Muscle of leg (tissue), 11 donors: ENCODE measurements around the gene PSPC1. TPM values are rescaled to one million over a fixed set of nuclear protein-coding genes. Genes with fewer than 3 reads are reported as not detected.

Experiments
- DNase-seq: peaks from one replicate; pipeline ENCODE4 v3.0.0; 2013
- H3K27ac ChIP-seq: one replicate; pipeline ENCODE4 v1.5.1; 2013; ENCODE audit warnings: mild to moderate bottlenecking, low read length, control low read depth
- H3K27me3 ChIP-seq: one replicate; pipeline ENCODE4 v1.6.1; 2013; ENCODE audit warnings: low read length; ENCODE audit not compliant: control insufficient read depth, insufficient read depth
- H3K36me3 ChIP-seq: one replicate; pipeline ENCODE4 v1.6.1; 2013; ENCODE audit warnings: low read length; ENCODE audit not compliant: control insufficient read depth, insufficient read depth
- H3K4me1 ChIP-seq: one replicate; pipeline ENCODE4 v1.6.1; 2013; ENCODE audit warnings: low read length; ENCODE audit not compliant: control insufficient read depth, insufficient read depth
- H3K4me3 ChIP-seq: one replicate; pipeline ENCODE4 v1.5.1; 2013; ENCODE audit warnings: low read length, control low read depth
- H3K9me3 ChIP-seq: replicated peaks from 2 replicates; pipeline ENCODE4 v1.6.1; 2013; ENCODE audit warnings: low read depth, low read length; ENCODE audit not compliant: control insufficient read depth
- WGBS: methylation state at CpG from one replicate; pipeline ENCODE4 v1.1.5; 2013; ENCODE audit warnings: missing lambda C conversion rate; ENCODE audit not compliant: insufficient coverage; 5-methylcytosine and 5-hydroxymethylcytosine counted together
- polyA plus RNA-seq, 8 donors: library from polyadenylated mRNA; unstranded; fragments of 120-200 nt; gene quantifications; one replicate each; pipeline versions ENCODE4 v1.2.1 to v1.2.3, GENCODE V29; 2013; ENCODE audit warnings: inconsistent platforms in 1 of 8, low replicate concordance in 1 of 8; ENCODE audit not compliant: insufficient read length in 8 of 8, insufficient read depth in 1 of 8
- total RNA-seq: library from RNA; stranded (reverse); fragments of 120-200 nt; gene quantifications from one replicate; pipeline ENCODE4 v1.2.4, GENCODE V29; 2013

PSPC1 gene
- total and polyA plus RNA-seq, 9 donors = 40.7 to 50.0 (median 45.3) TPM

DNA sequence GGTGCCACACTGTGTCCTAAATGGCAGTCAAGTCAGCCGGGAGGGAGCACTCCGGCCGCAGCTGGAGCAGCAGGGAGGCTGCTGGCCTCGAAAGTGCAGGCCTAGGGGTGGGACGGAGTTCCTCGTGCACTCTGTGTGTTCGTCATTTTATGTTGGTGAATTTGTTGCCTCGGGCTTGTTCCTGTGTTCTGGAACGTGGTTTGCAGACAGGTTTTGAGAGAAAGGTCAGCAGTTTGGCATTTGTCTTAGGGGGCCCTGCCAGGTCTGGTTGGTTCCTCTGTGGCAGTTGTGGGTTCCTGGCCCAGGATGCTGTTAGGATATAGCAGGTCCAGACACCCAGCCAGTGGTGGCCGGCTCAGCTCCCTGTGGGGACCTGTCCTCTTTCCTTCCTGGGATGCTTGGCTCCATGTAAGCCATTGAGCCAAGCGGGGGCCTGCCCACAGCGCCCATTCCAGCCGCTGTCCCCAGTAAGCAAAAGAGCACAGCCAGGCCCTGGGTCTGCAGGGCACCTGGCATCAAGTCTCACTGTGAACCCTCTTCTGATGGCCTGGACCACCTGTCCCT lies 119.2 kb downstream of the PSPC1 start:
- H3K4me3 ChIP-seq = no peak overlapping the region
- 88% methylated on average over 13 of the region's 13 CpGs for WGBS
- H3K36me3 ChIP-seq = peaks cover 67% of the 10 kb centered on the region
- no peaks in the 10 kb centered on the region for H3K4me1 ChIP-seq
- no peak overlapping the region for H3K27ac ChIP-seq
- H3K9me3 ChIP-seq = no peaks in the 10 kb centered on the region
- no peak for DNase-seq
- H3K27me3 ChIP-seq = no peaks in the 10 kb centered on the region

DNA sequence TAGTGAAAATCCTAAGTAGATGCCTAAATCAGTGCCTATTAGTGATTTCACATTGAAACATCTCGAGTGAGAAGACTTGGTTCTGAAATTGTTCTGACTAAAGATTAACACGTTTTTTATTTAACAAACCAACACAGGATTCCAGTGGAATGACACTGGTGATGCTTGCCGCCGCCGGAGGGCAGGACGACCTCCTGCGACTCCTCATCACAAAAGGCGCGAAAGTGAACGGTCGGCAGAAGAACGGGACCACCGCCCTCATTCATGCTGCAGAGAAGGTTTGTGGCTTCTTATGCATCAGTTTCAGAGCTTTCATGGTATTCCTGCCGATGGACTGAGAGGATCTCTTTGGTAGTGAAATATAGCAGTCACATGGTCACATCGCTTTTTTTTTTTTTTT lies 121.2 kb downstream of the PSPC1 start:
- no peaks in the 10 kb centered on the region for H3K9me3 ChIP-seq
- no peaks in the 10 kb centered on the region for H3K27me3 ChIP-seq
- no peak for DNase-seq
- H3K27ac ChIP-seq = no peak overlapping the region
- no peak overlapping the region for H3K4me3 ChIP-seq
- H3K4me1 ChIP-seq = no peaks in the 10 kb centered on the region
- peaks cover 57% of the 10 kb centered on the region for H3K36me3 ChIP-seq
- 92% methylated on average over 14 of the region's 15 CpGs for WGBS

DNA sequence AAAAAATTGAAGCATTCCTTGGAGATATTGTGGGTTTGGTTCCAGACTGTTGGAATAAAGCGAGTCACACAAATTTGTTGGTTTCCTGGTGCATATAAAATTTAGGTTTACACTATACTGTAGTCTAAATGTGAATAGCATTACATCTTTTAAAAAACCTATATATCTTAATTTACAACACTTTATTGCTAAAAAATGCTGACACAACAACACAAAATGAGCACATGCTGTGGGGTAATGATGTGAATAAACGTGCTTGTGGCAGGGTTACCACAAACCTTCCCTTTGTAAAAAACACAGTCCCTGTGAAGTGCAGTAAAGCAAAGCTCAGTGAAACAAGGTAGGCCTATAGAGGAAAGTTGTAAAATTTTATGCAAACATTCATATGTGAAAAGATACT lies 121.6 kb downstream of the PSPC1 start:
- H3K36me3 ChIP-seq = peaks cover 53% of the 10 kb centered on the region
- no CpG with 5 or more reads among the region's 2 CpGs for WGBS
- no peak overlapping the region for H3K27ac ChIP-seq
- no peaks in the 10 kb centered on the region for H3K9me3 ChIP-seq
- no peak overlapping the region for H3K4me3 ChIP-seq
- H3K4me1 ChIP-seq = no peaks in the 10 kb centered on the region
- no peaks in the 10 kb centered on the region for H3K27me3 ChIP-seq
- DNase-seq = no peak

DNA sequence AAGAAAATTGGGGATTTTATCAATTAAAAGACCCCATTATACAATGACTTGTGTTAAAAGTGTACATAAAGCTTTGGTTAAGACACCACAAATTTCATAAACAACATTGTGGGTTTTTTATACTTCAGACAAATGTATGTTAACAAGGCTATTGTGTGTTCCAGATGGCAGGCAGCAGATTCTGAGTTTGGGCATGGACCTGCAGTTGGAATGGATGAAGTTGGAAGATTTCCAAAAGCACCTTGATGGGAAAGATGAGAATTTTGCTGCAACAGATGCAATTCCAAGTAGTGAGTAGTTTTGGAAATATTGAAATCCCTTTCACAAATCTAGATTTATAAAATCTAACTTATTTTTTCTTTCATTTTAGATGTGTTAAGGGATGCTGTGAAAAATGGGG lies 123.9 kb downstream of the PSPC1 start:
- no peaks in the 10 kb centered on the region for H3K27me3 ChIP-seq
- H3K27ac ChIP-seq = no peak overlapping the region
- no peak overlapping the region for H3K4me3 ChIP-seq
- H3K4me1 ChIP-seq = no peaks in the 10 kb centered on the region
- no peak for DNase-seq
- H3K36me3 ChIP-seq = peaks cover 42% of the 10 kb centered on the region
- no peaks in the 10 kb centered on the region for H3K9me3 ChIP-seq

DNA sequence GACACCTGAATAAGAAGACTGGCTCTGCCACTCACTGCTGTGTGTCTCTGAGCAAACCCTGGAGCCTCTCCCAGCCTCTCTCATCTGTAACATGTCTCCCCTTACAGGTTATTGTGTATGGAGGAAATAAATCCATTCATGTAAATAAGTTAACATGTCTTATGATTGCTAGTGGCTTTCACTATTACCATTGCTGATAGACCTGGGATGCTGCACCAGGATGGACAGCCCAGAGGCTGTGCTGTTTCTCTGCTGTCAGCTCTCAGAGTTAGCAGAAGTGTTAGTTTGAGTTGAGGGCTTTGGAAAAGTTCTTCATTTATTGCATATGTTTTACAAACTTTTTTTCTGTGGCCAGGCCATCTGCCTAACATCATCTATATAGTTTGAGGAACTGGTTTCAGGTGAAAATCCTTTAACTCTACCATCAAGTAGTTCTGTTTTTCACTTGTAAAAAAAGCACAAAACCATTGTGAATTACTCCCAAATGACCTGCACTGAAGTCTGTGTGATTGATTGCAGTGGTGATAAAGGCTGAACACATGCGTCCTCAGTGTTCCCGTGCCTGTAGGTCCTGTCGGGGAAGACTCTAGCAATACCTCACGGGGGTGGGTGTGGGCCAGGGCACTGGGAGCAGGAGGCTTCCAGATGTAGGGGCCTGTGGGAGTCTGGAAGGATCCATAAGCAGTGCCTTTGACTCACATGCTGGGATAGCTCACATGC lies 124.7 kb downstream of the PSPC1 start:
- H3K4me1 ChIP-seq = no peaks in the 10 kb centered on the region
- peaks cover 38% of the 10 kb centered on the region for H3K36me3 ChIP-seq
- H3K27me3 ChIP-seq = no peaks in the 10 kb centered on the region
- DNase-seq = no peak
- no peaks in the 10 kb centered on the region for H3K9me3 ChIP-seq
- H3K27ac ChIP-seq = no peak overlapping the region
- no peak overlapping the region for H3K4me3 ChIP-seq
- WGBS = 29% methylated on average over 4 of the region's 4 CpGs

Other genes starting within 250 kb of the PSPC1 start
- gene TPTE2, start 221.4 kb downstream of the PSPC1 start, total RNA-seq = 0.09 TPM
- under 1 TPM in 3 of 8 donors, not detected in 5; 0.12 to 0.17 (median 0.15) TPM for gene TPTE2, start 221.4 kb downstream of the PSPC1 start, polyA plus RNA-seq
- 16.3 TPM for gene MPHOSPH8, start 149.3 kb downstream of the PSPC1 start, total RNA-seq
- 10 to 100 TPM; 29.7 to 40.9 (median 32.8) TPM for gene MPHOSPH8, start 149.3 kb downstream of the PSPC1 start, polyA plus RNA-seq
- gene ZMYM5, start 80.7 kb upstream of the PSPC1 start, total RNA-seq = 14.9 TPM
- 10 to 100 TPM in 7 of 8 donors, 1 to 10 TPM in 1; 9.6 to 15.4 (median 12.1) TPM for gene ZMYM5, start 80.7 kb upstream of the PSPC1 start, polyA plus RNA-seq
- gene ZMYM2, start 175.8 kb upstream of the PSPC1 start, total RNA-seq = 90.8 TPM
- 10 to 100 TPM; 42.8 to 60.2 (median 48.4) TPM for gene ZMYM2, start 175.8 kb upstream of the PSPC1 start, polyA plus RNA-seq